SK-N-SH treated with all-trans-retinoic acid at 6 μM for 48 hours (cell line): Measurements from ENCODE around the gene NDUFA13.

Experiments used
- ATAC-seq: fragments of 200-7000 bp; cut with Tn5 transposase; 3 replicates; pipeline ENCODE4 v1.9.1; 2020; ENCODE audit warnings: mild to moderate bottlenecking, moderate library complexity
- ARNTL ChIP-seq: fragments of 450-650 bp; formaldehyde crosslinking; IDR thresholded peaks from 2 replicates; pipeline ENCODE4 v1.5.0; 2020; ENCODE audit warnings: low read depth, mild to moderate bottlenecking, moderate library complexity, borderline replicate concordance
- BACH2 ChIP-seq: fragments of 250-450 bp; sonication (Bioruptor Pico); IDR thresholded peaks from 2 replicates; pipeline ENCODE4 v1.9.0; 2021; ENCODE audit warnings: mild to moderate bottlenecking, borderline replicate concordance
- CREB5 ChIP-seq: fragments of 250-450 bp; sonication (Bioruptor Pico); IDR thresholded peaks from 2 replicates; pipeline ENCODE4 v1.5.1; 2020; ENCODE audit warnings: low read depth, mild to moderate bottlenecking, moderate library complexity
- CSDC2 ChIP-seq: fragments of 250-450 bp; sonication (Bioruptor Pico); IDR thresholded peaks from 2 replicates; pipeline ENCODE4 v1.5.0; 2020; ENCODE audit warnings: mild to moderate bottlenecking, moderate library complexity
- CSRNP3 ChIP-seq: fragments of 250-450 bp; sonication (Bioruptor Pico); IDR thresholded peaks from 2 replicates; pipeline ENCODE4 v1.5.1; 2021; ENCODE audit warnings: mild to moderate bottlenecking, moderate library complexity
- ESRRG ChIP-seq: fragments of 250-450 bp; sonication (Bioruptor Pico); IDR thresholded peaks from 2 replicates; pipeline ENCODE4 v1.6.1; 2021; ENCODE audit warnings: mild to moderate bottlenecking
- ISL1 ChIP-seq: fragments of 250-450 bp; sonication (Bioruptor Pico); IDR thresholded peaks from 2 replicates; pipeline ENCODE4 v2.1.2; 2022; ENCODE audit warnings: mild to moderate bottlenecking, moderate library complexity
- OSR1 ChIP-seq: fragments of 250-450 bp; sonication (Bioruptor Pico); IDR thresholded peaks from 2 replicates; pipeline ENCODE4 v1.8.0; 2022; ENCODE audit warnings: moderate library complexity, mild to moderate bottlenecking, inconsistent platforms
- PATZ1 ChIP-seq: fragments of 250-450 bp; sonication (Bioruptor Pico); IDR thresholded peaks from 2 replicates; pipeline ENCODE4 v1.8.0; 2020; ENCODE audit warnings: mild to moderate bottlenecking, moderate library complexity, borderline replicate concordance
- POU6F1 ChIP-seq: fragments of 250-450 bp; sonication (Bioruptor Pico); IDR thresholded peaks from 2 replicates; pipeline ENCODE4 v1.8.0; 2021; ENCODE audit warnings: low read depth, mild to moderate bottlenecking, moderate library complexity, borderline replicate concordance
- PPARA ChIP-seq: fragments of 250-450 bp; sonication (Bioruptor Pico); IDR thresholded peaks from 2 replicates; pipeline ENCODE4 v1.5.0; 2020; ENCODE audit warnings: mild to moderate bottlenecking, borderline replicate concordance
- RARB ChIP-seq: fragments of 250-450 bp; sonication (Bioruptor Pico); IDR thresholded peaks from 2 replicates; pipeline ENCODE4 v1.8.0; 2021; ENCODE audit warnings: mild to moderate bottlenecking, moderate library complexity
- SNAI2 ChIP-seq: fragments of 250-450 bp; sonication (Bioruptor Pico); IDR thresholded peaks from 2 replicates; pipeline ENCODE4 v1.5.0; 2020; ENCODE audit warnings: mild to moderate bottlenecking, moderate library complexity
- TCF4 ChIP-seq: fragments of 250-450 bp; sonication (Bioruptor Pico); IDR thresholded peaks from 2 replicates; pipeline ENCODE4 v1.8.0; 2021; ENCODE audit warnings: mild to moderate bottlenecking, moderate library complexity, borderline replicate concordance
- TOX ChIP-seq: fragments of 250-450 bp; sonication (Bioruptor Pico); IDR thresholded peaks from 2 replicates; pipeline ENCODE4 v1.8.0; 2021; ENCODE audit warnings: mild to moderate bottlenecking, moderate library complexity, borderline replicate concordance
- TSHZ2 ChIP-seq: fragments of 250-450 bp; sonication (Bioruptor Pico); IDR thresholded peaks from 2 replicates; pipeline ENCODE4 v1.5.0; 2020; ENCODE audit warnings: mild to moderate bottlenecking, moderate library complexity
- ZFP3 ChIP-seq: fragments of 250-450 bp; sonication (Bioruptor Pico); IDR thresholded peaks from 2 replicates; pipeline ENCODE4 v1.5.0; 2020; ENCODE audit warnings: mild to moderate bottlenecking, moderate library complexity
- ZFP30 ChIP-seq: fragments of 450-650 bp; formaldehyde crosslinking; IDR thresholded peaks from 2 replicates; pipeline ENCODE4 v1.5.0; 2022; ENCODE audit warnings: mild to moderate bottlenecking, moderate library complexity
- ZNF565 ChIP-seq: fragments of 450-650 bp; formaldehyde crosslinking; conservative IDR thresholded peaks from 2 replicates; pipeline ENCODE4 v1.5.0; 2020; ENCODE audit warnings: low read depth, mild to moderate bottlenecking, moderate library complexity
- ZNF70 ChIP-seq: fragments of 450-650 bp; formaldehyde crosslinking; IDR thresholded peaks from 2 replicates; pipeline ENCODE4 v1.5.0; 2020; ENCODE audit warnings: mild to moderate bottlenecking, moderate library complexity
- ZNF8 ChIP-seq: fragments of 450-650 bp; formaldehyde crosslinking; IDR thresholded peaks from 2 replicates; pipeline ENCODE4 v1.5.0; 2020; ENCODE audit warnings: mild to moderate bottlenecking, moderate library complexity

Gene NDUFA13

GRCh38 chr19:19571071-19571786 lies 55.2 kb downstream of the NDUFA13 start:
- ATAC-seq = no peak
- TF ChIP-seq CSRNP3 (CRISPR knock-in tag) = no peak
- TF ChIP-seq TSHZ2 = no peak
- TF ChIP-seq RARB (CRISPR knock-in tag) = no peak
- no peak for TF ChIP-seq CREB5 (CRISPR knock-in tag)
- TF ChIP-seq OSR1 (CRISPR knock-in tag) = no peak
- no peak for TF ChIP-seq ZFP30 (CRISPR knock-in tag)
- TF ChIP-seq ZNF70 = no peak
- no peak for TF ChIP-seq PATZ1 (CRISPR knock-in tag)
- TF ChIP-seq ISL1 = no peak
- no peak for TF ChIP-seq TCF4 (CRISPR knock-in tag)
- TF ChIP-seq POU6F1 (CRISPR knock-in tag) = no peak
- TF ChIP-seq ZNF8 (CRISPR knock-in tag) = no peak
- TF ChIP-seq ESRRG (CRISPR knock-in tag) = no peak
- no peak for TF ChIP-seq SNAI2 (CRISPR knock-in tag)
- TF ChIP-seq, all 23 proteins: peak for 0

DNA sequence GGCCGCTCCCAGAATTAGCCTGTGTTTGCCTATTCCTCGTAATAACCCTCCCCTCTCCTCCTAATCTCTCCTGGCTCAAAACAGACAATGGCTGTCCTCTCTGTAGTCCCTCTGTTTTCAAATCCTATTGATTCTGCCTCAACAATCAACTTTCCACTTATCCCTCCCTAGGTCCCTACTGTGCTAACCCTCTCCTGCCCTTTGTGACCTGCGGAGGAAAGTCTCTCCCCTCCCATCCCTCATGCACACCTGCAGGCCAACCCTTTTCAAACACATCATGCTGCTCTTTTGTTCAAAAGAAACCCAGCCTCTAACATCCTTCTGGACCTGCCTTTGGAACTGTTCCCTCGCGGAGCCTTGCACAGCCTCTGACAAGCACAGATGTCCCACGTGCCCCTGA lies 59.4 kb downstream of the NDUFA13 start:
- no peak for ATAC-seq
- no peak for TF ChIP-seq ISL1
- no peak for TF ChIP-seq CSRNP3 (CRISPR knock-in tag)
- no peak for TF ChIP-seq CREB5 (CRISPR knock-in tag)
- TF ChIP-seq OSR1 (CRISPR knock-in tag) = no peak
- TF ChIP-seq ARNTL (CRISPR knock-in tag) = no peak
- TF ChIP-seq SNAI2 (CRISPR knock-in tag) = no peak
- TF ChIP-seq POU6F1 (CRISPR knock-in tag) = no peak
- no peak for TF ChIP-seq PPARA (CRISPR knock-in tag)
- no peak for TF ChIP-seq RARB (CRISPR knock-in tag)
- no peak for TF ChIP-seq ESRRG (CRISPR knock-in tag)
- no peak for TF ChIP-seq BACH2
- TF ChIP-seq TSHZ2 = no peak
- TF ChIP-seq CSDC2 = no peak
- TF ChIP-seq ZNF565 = no peak
- TF ChIP-seq ZFP3 (CRISPR knock-in tag) = no peak
- no peak for TF ChIP-seq TOX (CRISPR knock-in tag)
- TF ChIP-seq ZFP30 (CRISPR knock-in tag) = no peak
- no peak for TF ChIP-seq ZNF70
- TF ChIP-seq, all 23 proteins: peak for 0
